PFSK-1 (cell line): ENCODE results near the gene DOCK9.

Source experiments
- FOXP2 ChIP-seq: optimal IDR thresholded peaks from 2 replicates; pipeline ENCODE3; 2011; ENCODE audit warnings: borderline replicate concordance, control low read depth, inconsistent platforms; ENCODE audit not compliant: insufficient read depth; ENCODE audit errors: extremely low read length, extremely low read depth
- POLR2AphosphoS5 ChIP-seq: IDR thresholded peaks from 2 replicates; pipeline ENCODE4 v1.6.1; 2012; ENCODE audit warnings: low read depth, mild to moderate bottlenecking, control low read depth, low read length, moderate library complexity
- REST ChIP-seq, 2 experiments: IDR thresholded peaks; 2 replicates each; pipeline versions ENCODE4 v1.6.1 to v1.8.0; 2011 to 2012; ENCODE audit warnings: low read depth in 2 of 2, low read length in 2 of 2, control low read depth in 1 of 2, inconsistent platforms in 1 of 2, mild to moderate bottlenecking in 1 of 2, moderate library complexity in 1 of 2; ENCODE audit not compliant: insufficient read depth in 1 of 2
- SIN3A ChIP-seq: IDR thresholded peaks from 2 replicates; pipeline ENCODE4 v1.6.1; 2012; ENCODE audit warnings: mild to moderate bottlenecking, low read length, moderate library complexity, borderline replicate concordance; ENCODE audit not compliant: insufficient read depth
- TAF1 ChIP-seq: IDR thresholded peaks from 2 replicates; pipeline ENCODE4 v1.6.1; 2012; ENCODE audit warnings: low read length, control low read depth, borderline replicate concordance; ENCODE audit not compliant: insufficient read depth

DOCK9 gene

GRCh38 chr13:98890186-98890585 is 87.7 kb downstream of the DOCK9 start:
- TF ChIP-seq TAF1 (no peak), FOXP2 (no peak), REST (IDR thresholded peaks at IDR 0.05; ENCODE audit: insufficient read depth in 1 of 2, low read depth in 2 of 2, low read length in 2 of 2) (no peak), POLR2AphosphoS5 (no peak), SIN3A (no peak)

- TF ChIP-seq FOXP2 = no peak
- TF ChIP-seq POLR2AphosphoS5 = no peak
- TF ChIP-seq SIN3A = no peak
- TF ChIP-seq REST (IDR thresholded peaks at IDR 0.05; ENCODE audit: insufficient read depth in 1 of 2, low read depth in 2 of 2, low read length in 2 of 2) = no peak
- no peak for TF ChIP-seq TAF1
Measured at GRCh38 chr13:98889419-98890085, 88.3 kb downstream of the DOCK9 start.

GRCh38 chr13:98888890-98889279 is 89.0 kb downstream of the DOCK9 start:
- TF ChIP-seq POLR2AphosphoS5 (no peak), SIN3A (no peak), REST (IDR thresholded peaks at IDR 0.05; ENCODE audit: insufficient read depth in 1 of 2, low read depth in 2 of 2, low read length in 2 of 2) (no peak), TAF1 (no peak), FOXP2 (no peak)

GRCh38 chr13:98888222-98888889 is 89.5 kb downstream of the DOCK9 start:
- TF ChIP-seq SIN3A = no peak
- TF ChIP-seq REST (IDR thresholded peaks at IDR 0.05; ENCODE audit: insufficient read depth in 1 of 2, low read depth in 2 of 2, low read length in 2 of 2) = no peak
- TF ChIP-seq TAF1 = no peak
- no peak for TF ChIP-seq POLR2AphosphoS5
- no peak for TF ChIP-seq FOXP2
